ENCODE measurements around the gene GEN1.

GEN1 gene, protein sequence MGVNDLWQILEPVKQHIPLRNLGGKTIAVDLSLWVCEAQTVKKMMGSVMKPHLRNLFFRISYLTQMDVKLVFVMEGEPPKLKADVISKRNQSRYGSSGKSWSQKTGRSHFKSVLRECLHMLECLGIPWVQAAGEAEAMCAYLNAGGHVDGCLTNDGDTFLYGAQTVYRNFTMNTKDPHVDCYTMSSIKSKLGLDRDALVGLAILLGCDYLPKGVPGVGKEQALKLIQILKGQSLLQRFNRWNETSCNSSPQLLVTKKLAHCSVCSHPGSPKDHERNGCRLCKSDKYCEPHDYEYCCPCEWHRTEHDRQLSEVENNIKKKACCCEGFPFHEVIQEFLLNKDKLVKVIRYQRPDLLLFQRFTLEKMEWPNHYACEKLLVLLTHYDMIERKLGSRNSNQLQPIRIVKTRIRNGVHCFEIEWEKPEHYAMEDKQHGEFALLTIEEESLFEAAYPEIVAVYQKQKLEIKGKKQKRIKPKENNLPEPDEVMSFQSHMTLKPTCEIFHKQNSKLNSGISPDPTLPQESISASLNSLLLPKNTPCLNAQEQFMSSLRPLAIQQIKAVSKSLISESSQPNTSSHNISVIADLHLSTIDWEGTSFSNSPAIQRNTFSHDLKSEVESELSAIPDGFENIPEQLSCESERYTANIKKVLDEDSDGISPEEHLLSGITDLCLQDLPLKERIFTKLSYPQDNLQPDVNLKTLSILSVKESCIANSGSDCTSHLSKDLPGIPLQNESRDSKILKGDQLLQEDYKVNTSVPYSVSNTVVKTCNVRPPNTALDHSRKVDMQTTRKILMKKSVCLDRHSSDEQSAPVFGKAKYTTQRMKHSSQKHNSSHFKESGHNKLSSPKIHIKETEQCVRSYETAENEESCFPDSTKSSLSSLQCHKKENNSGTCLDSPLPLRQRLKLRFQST

DNA sequence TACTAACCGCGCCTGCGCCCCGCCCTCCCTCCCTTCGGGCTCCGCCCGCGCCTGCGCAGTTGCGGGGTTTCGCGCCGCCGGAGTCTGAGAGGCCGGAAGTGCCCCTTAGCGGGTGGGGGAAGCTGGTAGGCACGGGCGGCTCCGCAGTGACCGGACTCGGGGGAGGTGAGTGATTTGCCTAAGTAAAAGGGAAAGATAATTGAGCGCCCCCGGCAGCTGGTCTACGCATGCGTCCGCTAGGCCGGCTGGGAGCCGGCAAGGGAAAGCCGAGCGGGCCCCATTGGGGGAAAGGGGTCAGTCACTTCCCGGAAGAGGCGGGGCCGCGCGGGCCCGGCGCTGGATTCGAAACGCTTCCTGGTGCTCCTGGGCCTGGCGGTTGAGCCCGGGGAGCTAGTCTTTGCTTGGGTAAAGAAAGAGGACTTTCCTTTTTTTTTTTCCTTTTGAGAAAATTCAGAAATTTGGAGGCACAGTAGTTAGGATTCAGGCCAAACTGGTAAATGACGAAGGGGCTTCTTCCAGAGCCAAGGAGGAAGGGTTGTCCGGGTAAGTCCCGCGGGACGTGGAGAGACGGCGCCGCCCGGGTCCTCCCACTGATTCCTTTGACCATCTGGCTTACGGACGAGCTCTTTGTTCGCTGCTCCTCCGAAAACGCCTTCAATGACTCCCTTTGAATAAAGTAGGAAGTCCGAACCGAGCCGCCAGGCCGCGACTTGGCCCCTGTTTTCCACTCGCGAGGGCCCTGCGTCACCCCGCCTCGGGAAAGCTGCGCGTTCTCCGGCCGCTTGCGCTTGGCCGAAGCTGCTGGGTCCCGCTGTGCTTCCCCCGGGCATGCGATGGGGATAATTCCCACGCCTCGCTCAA lies at the start of gene GEN1, which contains the start of gene SMC6:
TSS of gene GEN1 (plus strand) at position 336 of the 861 bp plus-strand sequence. CDS start 5,806 bp downstream, outside the sequence.
TSS of gene SMC6 (minus strand) at position 8 of the 861 bp plus-strand sequence. CDS start 7,864 bp downstream, outside the sequence.
- peak within 1 kb of the TSS; percentile 94 for H3K27ac ChIP-seq
- TF ChIP-seq, protein P1, sequence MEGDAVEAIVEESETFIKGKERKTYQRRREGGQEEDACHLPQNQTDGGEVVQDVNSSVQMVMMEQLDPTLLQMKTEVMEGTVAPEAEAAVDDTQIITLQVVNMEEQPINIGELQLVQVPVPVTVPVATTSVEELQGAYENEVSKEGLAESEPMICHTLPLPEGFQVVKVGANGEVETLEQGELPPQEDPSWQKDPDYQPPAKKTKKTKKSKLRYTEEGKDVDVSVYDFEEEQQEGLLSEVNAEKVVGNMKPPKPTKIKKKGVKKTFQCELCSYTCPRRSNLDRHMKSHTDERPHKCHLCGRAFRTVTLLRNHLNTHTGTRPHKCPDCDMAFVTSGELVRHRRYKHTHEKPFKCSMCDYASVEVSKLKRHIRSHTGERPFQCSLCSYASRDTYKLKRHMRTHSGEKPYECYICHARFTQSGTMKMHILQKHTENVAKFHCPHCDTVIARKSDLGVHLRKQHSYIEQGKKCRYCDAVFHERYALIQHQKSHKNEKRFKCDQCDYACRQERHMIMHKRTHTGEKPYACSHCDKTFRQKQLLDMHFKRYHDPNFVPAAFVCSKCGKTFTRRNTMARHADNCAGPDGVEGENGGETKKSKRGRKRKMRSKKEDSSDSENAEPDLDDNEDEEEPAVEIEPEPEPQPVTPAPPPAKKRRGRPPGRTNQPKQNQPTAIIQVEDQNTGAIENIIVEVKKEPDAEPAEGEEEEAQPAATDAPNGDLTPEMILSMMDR (conservative IDR thresholded peaks at IDR 0.05), result no peak

DNA sequence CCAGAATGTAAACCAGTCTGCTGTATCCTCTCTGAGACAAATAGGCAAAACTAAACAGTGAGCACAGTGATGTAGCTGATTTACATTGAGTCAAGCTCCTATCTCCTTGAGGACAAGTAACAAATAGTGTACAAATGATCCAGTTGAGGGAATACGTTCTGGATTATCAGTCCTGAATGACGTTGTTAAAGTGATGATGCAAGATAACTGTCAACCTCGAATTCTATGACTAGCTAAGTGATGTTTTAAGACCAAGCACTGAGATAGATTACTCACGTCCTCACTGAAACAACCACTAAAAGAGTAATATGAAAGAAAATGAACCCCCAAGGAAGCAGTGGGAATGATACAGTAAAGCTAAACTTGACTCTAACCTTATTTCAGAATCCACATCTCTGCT lies 47.1 kb upstream of the GEN1 start:
- no peak overlapping the region for H3K27ac ChIP-seq
- TF ChIP-seq, protein P1 (conservative IDR thresholded peaks at IDR 0.05), result no peak

DNA sequence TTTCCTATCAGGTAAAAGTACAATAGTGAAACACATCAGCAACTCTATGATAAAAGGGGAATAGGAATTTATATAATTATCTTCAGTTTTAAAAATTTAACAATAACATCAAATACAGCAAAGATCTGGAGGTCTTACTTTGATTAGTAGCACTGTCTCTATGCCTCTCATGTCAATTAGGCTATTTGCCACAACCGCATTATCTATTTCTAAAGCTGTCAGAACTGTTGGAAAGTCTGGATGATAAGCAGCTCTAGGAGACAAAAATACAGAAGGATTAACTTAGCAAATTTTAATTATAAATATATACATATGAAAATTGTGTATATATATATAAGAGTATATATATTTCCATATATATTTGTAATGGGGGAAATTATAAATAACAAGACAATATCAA lies 45.4 kb upstream of the GEN1 start:
- TF ChIP-seq, protein P1 (conservative IDR thresholded peaks at IDR 0.05), result no peak
- H3K27ac ChIP-seq, result no peak overlapping the region

DNA sequence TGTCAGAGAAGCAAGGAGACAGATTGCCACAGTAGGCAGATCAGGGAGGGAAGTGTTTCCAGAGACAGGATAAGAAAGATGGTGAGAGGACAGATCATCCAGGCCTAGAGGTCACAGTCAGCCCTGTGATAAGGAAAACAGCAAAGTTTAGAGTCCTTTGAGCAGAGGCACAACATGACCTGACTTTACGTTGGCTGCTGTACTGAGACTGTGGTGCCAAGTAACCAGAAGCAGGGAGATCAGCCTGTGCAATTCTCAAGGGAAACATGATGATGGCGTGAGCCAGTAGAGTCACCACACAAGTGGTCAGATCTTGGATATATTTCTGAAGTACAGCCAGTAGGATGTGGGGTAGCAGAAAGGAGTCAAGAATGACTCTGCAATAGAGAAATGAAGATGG lies 44.0 kb upstream of the GEN1 start:
- no peak overlapping the region for H3K27ac ChIP-seq
- TF ChIP-seq, protein P1 (conservative IDR thresholded peaks at IDR 0.05), result no peak

DNA sequence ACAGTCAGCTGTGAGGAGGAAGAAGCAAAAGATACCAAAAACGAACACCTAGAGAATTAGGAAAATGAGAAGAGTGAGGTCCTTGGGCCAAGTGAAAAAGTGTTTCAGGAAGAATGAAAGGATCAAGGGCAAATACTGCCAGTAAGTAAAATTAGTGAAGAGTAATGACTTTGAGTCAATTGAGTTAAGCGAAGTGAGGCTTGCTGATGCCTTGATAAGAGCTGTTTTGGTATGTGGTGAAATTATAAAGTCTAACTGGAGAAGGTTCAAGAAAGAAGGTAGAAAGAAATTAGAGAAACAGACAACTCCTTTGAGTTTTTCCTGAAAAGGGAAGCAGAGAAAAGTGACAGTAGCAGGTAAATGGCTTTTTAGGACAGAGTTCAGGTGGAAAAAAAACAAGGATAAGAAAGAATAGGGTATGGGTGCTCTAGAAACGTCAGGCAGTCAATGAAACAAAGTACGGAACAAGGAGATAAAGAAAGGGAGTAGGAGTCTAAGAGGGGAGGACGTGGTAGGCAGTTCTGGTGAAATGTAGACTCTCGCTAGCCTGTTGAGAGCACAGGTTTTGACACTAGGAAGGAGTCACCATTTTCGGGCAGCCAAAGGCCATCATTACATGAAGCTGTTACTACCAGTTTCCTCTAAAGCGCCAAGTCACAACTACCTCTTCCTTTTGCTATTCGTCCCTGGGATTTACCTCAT lies 43.2 kb upstream of the GEN1 start:
- H3K27ac ChIP-seq, result no peak overlapping the region
- TF ChIP-seq, protein P1 (conservative IDR thresholded peaks at IDR 0.05), result no peak

DNA sequence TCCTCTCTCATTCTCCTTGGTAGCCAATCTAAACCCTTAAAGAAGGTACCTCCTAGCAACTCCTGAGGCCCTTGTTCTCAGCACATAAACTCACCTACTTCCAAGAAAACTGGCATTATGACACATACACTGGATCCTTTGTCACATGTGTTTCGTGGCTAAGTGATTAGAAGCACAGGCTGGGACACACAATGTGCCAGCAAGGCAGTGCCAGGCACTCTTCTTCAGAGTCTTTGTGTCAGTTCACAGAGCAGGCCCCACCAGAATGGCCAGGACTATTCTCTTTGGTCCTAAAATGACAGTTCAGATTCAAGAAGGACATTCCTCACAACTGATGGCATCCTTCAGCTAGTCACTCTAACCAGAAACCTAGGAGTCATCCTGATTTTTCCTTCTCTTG lies 40.6 kb upstream of the GEN1 start:
- no peak overlapping the region for H3K27ac ChIP-seq
- TF ChIP-seq, protein P1 (conservative IDR thresholded peaks at IDR 0.05), result no peak
